ENCODE measurements around the gene DEFB114.

- TF ChIP-seq ZFHX2 (tag by site-specific recombination; conservative IDR thresholded peaks at IDR 0.05) (no peak), SP3 (tag by site-specific recombination; IDR thresholded peaks at IDR 0.05) (no peak), ZNF510 (tag by site-specific recombination; IDR thresholded peaks at IDR 0.05; ENCODE audit: insufficient replicate concordance) (no peak), PRDM1 (tag by site-specific recombination; IDR thresholded peaks at IDR 0.05) (no peak), OVOL3 (tag by site-specific recombination; IDR thresholded peaks at IDR 0.05) (no peak), ZNF211 (tag by site-specific recombination; IDR thresholded peaks at IDR 0.05; ENCODE audit: low read depth) (no peak), CTCF (tag by site-specific recombination; IDR thresholded peaks at IDR 0.05) (no peak), ZBTB21 (tag by site-specific recombination; IDR thresholded peaks at IDR 0.05) (no peak), KLF1 (tag by site-specific recombination; IDR thresholded peaks at IDR 0.05) (no peak), ZNF10 (tag by site-specific recombination; IDR thresholded peaks at IDR 0.05) (no peak), TCF7L2 (IDR thresholded peaks at IDR 0.05; ENCODE audit: borderline replicate concordance, low read depth, low read length) (no peak), ZNF501 (tag by site-specific recombination; IDR thresholded peaks at IDR 0.05) (no peak), ZNF24 (tag by site-specific recombination; IDR thresholded peaks at IDR 0.05) (no peak)
These were observed 14.9 kb downstream of the DEFB114 start for GRCh38 chr6:49949062-49949461.
